NCI-H526 (cell line): ENCODE results near the gene MYBPHL.

Experiments used
- DNase-seq, 2 experiments: peaks; one replicate each; lab custom pipeline; 2025; lab: John Stamatoyannopoulos, UW

The MYBPHL gene

DNA sequence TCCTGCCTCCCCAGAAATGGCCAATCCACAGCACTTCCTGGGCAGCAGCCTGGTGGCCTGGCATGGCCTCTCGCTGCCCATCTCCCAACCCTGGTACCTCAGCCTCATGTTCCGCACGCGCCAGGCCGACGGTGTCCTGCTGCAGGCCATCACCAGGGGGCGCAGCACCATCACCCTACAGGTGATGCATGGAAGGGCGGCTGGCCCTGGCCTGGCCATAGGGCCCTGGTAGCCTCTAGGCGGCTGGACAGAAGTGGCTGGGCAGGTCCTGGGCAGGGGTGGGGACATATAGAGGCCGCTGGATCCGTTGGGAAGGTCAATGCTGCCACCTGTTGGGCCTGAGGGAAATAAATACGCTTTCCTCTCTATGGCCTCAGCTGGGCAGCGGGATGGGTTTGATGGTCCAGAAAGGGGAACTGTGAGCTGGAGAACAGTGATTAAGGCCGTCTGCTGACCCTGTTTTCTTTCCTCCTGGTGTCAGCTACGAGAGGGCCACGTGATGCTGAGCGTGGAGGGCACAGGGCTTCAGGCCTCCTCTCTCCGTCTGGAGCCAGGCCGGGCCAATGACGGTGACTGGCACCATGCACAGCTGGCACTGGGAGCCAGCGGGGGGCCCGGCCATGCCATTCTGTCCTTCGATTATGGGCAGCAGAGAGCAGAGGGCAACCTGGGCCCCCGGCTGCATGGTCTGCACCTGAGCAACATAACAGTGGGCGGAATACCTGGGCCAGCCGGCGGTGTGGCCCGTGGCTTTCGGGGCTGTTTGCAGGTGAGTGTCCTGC lies 43.0 kb downstream of the MYBPHL start:
- DNase-seq: peak; percentile 82 to 96

DNA sequence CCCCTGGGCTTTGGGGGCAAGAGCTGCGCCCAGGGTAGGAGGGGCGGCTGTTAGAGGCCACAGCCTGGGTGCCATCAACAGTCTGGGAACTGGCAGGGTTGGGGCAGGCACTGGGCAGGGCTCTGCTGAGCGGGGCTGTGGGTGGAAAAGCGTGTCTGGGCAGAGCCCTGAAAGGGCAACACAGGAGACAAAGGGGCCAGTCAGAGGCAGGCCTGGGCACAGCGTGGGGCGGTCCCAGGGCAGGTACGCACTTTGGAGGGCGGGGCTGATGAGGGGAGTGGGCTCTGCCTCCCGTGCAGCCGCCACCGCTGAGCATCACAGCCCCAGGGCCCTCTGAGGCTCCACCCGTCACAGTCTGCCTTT lies 43.6 kb downstream of the MYBPHL start:
- DNase-seq: peak; percentile 82 to 96

DNA sequence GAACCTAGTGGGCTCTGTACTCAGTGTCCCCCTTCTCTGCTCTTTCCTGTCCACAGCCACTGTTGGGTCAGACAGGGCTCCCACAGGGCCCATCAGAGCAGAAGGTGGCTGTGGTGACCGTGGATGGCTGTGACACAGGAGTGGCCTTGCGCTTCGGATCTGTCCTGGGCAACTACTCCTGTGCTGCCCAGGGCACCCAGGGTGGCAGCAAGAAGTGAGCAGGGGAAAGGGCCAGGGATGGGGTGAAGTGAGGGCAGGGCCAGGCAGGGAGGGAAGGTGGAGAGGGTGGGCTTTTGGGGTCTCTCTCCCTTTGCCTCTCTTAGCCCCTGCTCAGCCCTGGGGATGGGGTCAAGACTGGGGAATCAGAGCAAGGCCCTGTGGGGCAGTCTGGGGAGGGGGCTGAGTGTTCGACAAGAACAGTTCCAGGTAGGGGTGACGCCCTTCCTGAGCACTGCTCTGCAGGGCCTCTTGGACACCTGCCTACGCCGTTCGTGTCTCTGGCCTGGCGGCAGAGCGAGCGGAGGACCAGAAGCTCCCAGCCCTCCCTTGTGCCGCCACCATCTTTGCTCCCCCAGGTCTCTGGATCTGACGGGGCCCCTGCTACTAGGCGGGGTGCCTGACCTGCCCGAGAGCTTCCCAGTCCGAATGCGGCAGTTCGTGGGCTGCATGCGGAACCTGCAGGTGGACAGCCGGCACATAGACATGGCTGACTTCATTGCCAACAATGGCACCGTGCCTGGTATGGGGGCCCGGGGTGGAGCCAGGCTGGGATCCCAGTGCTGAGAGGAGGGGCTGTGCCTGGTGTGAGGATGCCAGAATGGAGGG lies 44.4 kb downstream of the MYBPHL start:
- DNase-seq: no peak

DNA sequence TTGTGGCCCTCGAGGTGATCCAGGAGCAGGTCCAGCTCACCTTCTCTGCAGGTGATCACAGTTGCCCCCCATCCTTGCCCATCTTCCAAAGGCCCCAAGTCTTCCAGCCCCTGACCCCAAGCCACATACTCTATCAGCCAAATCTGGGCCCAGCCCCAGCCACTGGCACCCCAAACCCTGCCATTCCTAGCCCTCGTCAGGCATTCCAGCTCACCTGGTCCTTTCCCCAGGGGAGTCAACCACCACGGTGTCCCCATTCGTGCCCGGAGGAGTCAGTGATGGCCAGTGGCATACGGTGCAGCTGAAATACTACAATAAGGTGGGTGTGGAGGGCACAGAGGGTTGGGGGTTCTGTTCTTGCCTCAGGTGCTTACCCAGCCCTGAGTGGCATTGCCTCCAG lies 45.2 kb downstream of the MYBPHL start:
- no peak for DNase-seq

DNA sequence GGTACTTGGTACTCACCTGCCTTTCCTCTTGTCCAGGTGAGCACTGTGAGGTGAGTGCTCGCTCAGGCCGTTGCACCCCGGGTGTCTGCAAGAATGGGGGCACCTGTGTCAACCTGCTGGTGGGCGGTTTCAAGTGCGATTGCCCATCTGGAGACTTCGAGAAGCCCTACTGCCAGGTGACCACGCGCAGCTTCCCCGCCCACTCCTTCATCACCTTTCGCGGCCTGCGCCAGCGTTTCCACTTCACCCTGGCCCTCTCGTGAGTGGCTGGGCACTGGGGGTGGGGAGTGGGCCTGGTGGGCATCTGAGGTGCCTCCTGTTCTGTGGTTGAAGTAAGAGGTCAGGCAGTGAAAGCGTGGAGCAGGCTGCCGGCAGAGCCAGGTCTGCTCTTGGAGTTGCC lies 45.8 kb downstream of the MYBPHL start:
- DNase-seq: no peak

DNA sequence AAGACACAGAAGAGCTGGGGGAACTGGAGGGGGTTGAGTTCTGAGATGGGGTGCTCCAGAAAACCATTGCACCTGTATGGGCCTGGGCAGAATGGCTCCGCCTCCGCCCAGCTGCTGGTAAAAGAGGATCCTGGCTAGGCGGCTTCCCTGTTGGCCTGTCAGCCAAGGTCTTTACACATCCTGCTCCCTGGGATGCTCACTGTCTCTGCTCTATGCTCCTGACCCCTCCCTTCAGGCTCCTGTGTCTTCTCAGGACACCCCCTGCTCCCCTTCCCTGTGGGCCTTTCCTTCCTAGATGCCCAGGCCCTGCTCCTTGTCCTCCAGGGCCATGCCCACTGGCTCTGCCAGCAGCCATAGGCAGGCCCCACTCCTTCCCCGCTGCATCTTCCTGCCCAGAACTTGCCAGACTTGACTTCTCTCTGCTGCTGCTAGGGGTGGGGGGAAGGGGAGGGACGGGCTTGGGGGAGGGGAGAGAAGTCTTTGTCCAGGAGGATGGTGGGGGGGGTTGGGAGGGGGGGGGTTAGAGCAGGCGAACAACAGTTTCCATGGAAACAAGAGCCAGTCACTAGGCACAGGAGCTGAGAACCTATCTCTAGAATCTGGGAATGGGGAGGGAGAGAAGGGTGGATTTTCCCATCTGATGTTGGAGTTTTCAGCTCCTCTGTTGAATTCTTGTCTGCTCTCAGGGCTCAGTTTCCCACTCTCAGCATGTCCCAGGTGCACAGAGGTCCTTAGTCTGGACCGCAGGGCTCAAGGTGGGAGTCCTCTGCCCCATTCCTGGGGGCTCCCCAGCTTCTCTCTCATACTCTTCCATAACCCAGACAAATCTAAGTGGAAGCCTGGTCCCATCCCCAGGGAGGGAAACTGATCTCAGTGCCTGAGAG lies 46.9 kb downstream of the MYBPHL start:
- no peak for DNase-seq

DNA sequence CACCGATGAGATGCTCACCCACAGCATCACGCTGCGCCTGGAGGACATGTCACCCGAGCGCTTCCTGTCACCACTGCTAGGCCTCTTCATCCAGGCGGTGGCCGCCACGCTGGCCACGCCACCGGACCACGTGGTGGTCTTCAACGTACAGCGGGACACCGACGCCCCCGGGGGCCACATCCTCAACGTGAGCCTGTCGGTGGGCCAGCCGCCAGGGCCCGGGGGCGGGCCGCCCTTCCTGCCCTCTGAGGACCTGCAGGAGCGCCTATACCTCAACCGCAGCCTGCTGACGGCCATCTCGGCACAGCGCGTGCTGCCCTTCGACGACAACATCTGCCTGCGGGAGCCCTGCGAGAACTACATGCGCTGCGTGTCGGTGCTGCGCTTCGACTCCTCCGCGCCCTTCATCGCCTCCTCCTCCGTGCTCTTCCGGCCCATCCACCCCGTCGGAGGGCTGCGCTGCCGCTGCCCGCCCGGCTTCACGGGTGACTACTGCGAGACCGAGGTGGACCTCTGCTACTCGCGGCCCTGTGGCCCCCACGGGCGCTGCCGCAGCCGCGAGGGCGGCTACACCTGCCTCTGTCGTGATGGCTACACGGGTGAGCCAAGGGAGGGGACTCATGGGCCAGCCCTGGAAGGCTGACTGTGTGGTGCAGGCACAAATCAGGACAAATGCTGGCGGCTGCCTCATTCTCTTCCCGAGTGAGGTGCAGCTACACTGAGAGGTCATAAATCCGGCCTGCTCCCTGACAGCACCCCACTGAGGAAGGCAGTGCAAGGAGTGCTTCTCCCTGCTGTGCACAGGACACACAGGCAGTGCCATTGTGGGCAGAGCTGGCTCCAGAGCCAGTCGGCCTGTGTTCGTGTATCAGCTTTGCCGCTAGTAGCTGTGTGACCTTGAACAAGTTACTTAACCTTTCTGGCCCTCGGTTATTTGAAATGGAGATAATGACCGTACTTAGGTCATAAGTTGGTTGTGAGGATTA lies 48.0 kb downstream of the MYBPHL start:
- no peak for DNase-seq

DNA sequence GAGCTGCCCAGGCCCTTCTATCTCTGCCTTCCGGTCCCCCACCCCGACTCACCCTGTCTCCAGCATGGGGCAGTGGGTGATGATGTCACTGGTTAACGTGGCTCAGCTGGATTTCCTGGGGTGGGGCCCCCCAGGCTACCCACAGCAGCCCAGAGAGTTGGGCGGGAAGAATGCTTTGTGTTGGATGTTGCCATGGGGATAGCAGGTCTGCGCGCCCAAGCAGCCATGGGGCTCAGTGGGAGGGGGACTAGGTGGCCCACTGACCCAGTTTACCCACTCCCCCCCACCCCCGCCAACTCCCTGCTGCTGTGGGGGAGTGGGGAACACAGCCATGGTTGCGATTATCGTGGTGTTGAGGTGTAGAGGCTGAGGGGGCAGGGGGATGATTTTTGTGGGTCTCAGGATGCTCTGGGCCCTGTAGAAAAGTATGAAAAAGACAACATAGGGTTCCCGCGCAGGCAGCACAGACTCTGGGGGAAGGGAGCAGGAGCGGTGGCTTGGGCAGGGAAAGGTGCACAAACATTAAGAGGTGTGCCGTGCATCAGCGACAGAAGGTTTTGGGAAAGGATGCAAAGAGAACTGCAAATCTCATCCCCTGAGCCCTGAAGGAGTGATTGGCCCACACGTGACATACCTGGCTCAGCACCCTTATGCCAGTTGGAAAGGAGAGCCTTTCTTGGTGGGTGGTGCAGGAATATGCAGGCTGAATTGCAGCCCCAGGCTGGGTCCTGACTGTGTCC lies 49.0 kb downstream of the MYBPHL start:
- DNase-seq: no peak

DNA sequence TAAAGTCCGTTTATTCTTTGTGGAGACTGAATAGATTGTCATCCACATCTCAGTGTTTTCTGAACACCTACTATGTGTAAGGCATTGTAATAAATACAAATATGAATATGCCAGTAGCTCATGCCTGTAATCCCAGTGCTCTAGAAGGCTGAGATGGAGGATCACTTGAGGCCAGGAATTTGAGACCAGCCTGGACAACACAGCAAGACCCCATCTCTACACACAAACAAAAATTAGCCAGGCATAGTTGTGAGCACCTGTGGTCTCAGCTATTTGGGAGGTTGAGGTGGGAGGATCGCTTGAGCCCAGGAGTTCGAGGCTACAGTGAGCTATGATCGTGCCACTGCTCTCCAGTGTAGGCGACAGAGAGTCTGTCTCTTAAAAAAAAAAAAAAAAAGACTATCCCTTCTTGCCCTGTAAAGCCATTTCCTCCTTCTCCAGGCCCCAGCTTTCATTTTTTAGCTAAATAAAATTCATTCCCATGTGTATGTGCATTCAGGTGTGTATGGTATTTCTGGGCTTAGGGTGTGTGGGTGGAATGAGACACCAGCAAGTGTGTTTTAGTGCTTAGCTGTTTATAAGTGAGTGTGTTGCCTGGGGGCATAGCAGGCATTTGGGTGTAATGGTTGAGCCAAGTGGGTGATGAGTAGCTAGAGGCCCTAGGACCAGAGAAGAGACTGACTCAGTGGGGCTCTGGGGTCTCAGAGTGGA lies 49.7 kb downstream of the MYBPHL start:
- no peak for DNase-seq

DNA sequence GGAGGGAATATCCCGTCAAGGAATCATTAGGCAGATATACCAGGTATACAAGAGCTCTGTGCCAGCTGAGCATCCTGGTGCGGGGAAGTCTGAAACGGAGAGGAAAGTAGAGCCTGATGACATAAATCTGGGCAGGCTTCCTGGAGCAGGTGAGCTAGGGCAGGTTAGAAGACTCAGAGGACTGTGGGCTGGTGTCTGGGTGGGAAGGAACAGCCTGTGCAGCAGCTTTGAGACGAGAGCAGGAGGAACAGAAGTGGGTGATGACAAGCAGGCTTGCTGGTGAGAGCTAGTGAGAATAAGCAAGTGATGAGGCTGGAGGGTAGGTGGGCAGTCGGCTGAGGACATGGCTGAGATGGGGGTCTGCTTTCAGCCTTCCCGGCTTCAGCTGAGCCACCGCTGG lies 50.7 kb downstream of the MYBPHL start:
- no peak for DNase-seq

DNA sequence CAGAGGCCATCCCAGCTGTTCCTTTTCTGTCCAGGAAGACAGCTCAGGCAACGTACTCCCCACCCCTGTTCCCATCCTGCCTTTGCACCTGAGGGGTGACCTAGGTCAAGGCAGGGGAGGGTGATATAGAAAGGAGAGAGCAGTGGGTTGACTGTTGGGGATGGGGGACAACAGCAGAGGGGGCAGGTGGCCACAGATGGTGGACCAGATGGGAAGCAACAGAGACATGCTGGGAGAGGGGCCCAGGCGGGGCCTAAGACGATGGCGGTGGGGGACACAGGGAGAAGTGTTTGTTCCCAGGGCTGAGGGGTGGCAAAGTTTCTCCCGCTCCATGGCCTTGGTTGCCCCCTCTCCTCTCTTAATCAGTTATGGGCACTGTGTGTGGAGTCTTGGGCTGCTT lies 51.1 kb downstream of the MYBPHL start:
- DNase-seq: no peak

DNA sequence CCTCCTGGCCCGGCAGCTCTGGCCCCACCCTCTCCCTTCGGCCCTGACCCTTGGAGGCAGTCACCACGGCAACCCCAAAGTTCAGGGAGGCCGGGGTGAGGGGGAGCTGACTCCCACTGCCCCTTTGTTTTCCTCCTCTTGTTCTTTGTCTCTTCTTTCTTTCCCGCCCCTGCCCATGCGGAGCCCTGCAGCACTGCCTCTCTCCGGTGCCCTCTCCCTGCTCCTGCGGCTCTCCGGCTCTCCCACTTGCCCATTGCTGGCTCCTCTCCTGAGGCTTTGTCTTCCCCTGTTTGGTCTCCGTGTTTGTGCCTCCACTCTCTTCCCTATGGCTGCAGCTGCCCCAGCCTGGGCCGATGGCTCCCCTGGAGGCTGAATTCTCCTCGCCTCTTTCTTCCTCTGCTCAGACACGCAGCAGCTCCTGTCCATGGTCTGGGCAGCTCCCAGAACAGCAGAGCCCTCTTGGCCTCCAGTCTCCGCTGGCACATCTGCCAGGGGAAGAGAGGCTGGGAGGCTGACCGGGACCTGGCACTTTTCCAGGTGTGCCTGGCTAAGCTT lies 51.6 kb downstream of the MYBPHL start:
- DNase-seq: no peak

DNA sequence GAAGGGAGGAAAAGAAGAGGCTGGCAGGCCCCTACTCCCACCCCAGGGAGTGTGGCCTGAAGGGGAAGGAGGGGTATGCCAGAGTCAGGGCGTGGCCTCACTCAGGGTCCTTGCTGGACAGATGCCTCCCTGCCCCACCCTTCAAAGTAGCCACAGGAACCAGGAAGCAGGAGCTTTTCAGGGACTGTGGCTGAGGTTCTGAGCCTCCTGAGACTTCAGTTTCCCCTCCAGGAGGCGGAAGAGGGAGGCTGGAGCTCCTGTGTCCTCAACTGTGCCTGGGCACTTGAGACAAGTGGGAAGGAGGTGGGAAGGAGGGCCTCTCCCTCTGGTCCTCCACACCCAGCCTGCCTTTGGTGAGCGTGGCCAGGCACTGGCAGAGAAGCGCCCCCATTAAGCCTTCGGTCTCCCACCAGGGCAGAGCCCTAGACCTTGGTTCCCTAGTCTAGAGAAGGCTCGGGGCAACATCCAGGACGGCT lies 52.2 kb downstream of the MYBPHL start:
- DNase-seq: no peak

DNA sequence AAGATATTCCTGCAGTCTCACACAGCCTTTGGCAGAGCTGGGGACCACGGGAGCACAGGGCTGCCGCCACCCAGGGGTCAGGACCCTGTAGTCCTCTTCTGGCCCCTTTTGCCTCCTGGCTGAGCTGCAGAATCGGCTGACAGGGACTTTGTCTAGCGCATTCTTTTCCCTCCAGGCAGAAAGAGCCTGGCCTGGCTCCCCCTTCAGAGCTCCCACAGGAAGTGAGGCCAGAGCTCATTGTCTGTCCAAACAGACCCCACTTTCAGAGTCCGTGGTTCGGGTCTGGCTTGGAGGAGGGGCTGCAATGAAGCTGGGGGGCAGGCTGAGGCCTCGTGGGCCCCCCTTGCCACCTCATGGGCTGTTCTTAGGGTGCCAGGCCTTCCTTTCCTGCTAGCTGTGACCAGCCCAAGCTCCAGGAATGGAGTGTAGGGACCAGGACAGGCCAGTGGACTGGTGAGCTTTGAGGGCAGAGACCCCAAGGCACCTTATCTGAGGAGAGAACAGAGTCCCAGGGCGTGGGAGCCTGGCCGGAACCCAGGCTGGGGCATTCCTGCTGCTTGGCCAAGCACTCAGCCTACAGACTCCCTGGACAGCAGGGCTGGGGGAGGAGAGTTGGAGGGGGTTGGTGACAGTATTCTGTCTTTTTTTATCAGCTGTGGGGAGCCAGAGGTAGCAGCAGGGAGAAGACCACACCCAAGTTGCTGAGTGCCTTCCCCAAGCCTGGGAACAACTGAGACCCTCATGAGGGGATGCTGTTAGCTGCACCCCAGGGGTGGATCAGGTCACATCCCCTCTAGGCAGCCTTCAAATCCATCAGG lies 52.8 kb downstream of the MYBPHL start:
- DNase-seq: peak in 1 of 2 experiments; percentile 60

DNA sequence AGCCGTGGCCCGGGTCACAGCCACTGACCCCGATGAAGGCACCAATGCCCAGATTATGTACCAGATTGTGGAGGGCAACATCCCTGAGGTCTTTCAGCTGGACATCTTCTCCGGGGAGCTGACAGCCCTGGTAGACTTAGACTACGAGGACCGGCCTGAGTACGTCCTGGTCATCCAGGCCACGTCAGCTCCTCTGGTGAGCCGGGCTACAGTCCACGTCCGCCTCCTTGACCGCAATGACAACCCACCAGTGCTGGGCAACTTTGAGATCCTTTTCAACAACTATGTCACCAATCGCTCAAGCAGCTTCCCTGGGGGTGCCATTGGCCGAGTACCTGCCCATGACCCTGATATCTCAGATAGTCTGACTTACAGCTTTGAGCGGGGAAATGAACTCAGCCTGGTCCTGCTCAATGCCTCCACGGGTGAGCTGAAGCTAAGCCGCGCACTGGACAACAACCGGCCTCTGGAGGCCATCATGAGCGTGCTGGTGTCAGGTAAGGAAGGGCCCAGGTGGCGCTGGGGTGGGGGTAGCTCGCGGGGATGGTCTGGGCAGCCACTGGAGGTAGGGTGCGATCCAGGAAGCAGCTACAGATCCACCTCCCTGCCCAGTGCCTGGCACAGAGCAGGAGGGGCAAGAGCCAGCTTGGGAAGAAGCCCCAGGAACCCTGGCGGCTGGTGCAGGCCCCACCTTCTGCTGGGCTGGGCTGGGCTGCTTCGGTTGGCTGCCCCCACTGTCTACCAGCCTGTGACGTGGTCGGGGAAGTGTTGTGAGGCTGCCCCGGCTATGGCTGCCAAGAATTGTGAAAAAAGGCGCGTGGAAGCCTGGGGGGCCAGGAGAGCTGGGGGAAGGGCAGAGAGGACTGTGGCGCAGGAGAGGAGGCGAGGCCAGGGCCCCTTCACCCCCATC lies 53.7 kb downstream of the MYBPHL start:
- DNase-seq: peak; percentile 42 to 82

DNA sequence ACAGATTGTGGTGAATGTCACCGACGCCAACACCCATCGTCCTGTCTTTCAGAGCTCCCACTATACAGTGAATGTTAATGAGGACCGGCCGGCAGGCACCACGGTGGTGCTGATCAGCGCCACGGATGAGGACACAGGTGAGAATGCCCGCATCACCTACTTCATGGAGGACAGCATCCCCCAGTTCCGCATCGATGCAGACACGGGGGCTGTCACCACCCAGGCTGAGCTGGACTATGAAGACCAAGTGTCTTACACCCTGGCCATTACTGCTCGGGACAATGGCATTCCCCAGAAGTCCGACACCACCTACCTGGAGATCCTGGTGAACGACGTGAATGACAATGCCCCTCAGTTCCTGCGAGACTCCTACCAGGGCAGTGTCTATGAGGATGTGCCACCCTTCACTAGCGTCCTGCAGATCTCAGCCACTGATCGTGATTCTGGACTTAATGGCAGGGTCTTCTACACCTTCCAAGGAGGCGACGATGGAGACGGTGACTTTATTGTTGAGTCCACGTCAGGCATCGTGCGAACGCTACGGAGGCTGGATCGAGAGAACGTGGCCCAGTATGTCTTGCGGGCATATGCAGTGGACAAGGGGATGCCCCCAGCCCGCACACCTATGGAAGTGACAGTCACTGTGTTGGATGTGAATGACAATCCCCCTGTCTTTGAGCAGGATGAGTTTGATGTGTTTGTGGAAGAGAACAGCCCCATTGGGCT lies 54.5 kb downstream of the MYBPHL start:
- DNase-seq: no peak
